LNCaP clone FGC (cell line): ENCODE measurements around the gene KRI1.

ENCODE experiments used
- DNase-seq: peaks from one replicate; pipeline ENCODE4 v3.0.0-alpha.2; 2011; ENCODE audit warnings: low read depth
- H3K4me3 ChIP-seq: 2 replicates; pipeline ENCODE4 v1.5.1; 2011; ENCODE audit warnings: mild to moderate bottlenecking, low read depth, low read length, control low read depth
- TF ChIP-seq, protein P1 (sequence below): IDR thresholded peaks from 2 replicates; pipeline ENCODE4 v1.5.1; 2012; ENCODE audit warnings: mild to moderate bottlenecking; ENCODE audit not compliant: control insufficient read depth, insufficient read depth; ENCODE audit errors: extremely low read depth

The KRI1 gene

DNA sequence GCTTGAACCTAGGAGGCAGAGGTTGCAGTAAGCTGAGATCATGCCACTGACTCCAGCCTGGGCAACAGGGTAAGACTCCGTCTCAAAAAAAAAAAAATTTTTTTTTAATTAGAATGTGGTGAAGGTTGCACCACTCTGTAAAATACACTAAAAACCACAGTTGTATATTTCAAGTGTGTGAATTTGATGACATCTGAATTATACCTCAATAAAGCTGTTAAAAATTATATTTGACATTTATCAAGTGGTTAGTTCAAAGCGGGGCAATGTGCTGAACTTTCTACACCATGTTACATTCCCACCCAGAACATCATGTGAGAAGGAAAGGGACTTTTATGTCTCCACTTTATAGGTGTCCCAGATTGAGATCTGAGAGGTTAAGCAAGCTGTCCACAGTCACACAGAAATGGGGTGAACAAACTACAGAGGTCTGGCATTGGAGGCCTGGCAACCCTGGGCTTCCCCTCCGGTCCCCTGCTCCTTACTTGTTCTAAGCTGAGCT lies 42.6 kb downstream of the KRI1 start:
- H3K4me3 ChIP-seq: no peak overlapping the region
- no peak for DNase-seq
- TF ChIP-seq, protein P1, sequence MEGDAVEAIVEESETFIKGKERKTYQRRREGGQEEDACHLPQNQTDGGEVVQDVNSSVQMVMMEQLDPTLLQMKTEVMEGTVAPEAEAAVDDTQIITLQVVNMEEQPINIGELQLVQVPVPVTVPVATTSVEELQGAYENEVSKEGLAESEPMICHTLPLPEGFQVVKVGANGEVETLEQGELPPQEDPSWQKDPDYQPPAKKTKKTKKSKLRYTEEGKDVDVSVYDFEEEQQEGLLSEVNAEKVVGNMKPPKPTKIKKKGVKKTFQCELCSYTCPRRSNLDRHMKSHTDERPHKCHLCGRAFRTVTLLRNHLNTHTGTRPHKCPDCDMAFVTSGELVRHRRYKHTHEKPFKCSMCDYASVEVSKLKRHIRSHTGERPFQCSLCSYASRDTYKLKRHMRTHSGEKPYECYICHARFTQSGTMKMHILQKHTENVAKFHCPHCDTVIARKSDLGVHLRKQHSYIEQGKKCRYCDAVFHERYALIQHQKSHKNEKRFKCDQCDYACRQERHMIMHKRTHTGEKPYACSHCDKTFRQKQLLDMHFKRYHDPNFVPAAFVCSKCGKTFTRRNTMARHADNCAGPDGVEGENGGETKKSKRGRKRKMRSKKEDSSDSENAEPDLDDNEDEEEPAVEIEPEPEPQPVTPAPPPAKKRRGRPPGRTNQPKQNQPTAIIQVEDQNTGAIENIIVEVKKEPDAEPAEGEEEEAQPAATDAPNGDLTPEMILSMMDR: no peak

DNA sequence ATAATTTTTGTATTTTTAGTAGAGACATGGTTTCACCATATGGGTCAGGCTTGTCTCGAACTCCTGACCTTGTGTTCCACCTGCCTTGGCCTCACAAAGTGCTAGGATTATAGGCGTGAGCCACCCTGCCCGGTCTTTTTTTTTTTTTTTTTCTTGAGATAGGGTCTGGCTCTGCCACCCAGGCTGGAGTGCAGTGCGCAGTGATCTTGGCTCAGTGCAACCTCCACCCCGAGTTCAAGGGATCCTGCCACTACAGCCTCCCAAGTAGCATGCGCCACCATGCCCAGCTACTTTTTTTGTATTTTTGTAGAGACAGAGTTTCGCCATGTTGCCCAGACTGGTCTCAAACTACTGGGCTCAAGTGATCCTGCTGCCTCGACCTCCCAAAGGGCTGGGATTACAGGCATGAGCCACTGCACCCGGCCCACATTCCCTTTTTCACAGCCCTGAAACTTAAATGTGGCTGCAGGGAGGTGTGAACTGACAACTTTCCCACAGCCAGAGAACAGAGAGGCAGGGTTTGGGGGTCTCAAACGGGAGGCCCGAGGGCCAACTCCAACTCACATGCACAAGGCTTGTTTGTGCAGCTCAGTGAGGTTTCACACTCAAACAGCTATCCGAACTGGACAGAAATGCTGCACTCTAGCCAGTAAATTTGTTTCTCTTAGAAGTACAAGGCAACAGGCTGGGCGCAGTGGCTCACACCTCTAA lies 44.2 kb downstream of the KRI1 start:
- TF ChIP-seq, protein P1: no peak
- no peak overlapping the region for H3K4me3 ChIP-seq
- DNase-seq: no peak

DNA sequence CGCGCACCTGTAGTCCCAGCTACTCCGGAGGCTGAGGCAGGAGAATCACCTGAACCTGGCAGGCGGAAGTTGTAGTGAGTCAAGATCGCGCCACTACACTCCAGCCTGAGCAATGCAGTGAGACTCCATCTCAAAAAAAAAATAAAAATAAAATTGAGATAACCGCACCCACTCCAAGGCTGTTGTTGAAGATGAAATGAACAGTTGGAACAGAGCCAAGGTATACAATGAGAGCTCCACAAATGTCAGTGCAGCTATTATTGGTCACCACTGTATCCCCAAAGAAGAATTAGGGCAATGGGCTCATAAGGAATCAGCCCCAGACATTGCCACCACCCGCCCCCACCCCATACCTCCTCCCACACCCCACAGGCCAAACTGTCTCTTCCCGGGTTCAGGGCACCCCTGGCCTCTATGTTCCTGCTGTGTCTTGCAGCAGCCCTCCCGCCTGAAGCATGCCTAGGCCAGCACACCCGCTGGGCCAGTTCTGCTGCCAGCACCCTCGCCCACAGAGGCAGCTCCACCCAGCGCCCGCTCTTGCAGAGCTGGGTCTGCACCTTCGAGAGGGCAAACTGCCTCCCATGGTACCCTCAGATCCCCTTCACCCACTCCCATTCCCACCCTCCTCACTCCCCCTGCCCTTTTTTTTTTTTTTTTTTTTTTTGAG lies 45.0 kb downstream of the KRI1 start:
- TF ChIP-seq, protein P1: no peak
- DNase-seq: no peak

DNA sequence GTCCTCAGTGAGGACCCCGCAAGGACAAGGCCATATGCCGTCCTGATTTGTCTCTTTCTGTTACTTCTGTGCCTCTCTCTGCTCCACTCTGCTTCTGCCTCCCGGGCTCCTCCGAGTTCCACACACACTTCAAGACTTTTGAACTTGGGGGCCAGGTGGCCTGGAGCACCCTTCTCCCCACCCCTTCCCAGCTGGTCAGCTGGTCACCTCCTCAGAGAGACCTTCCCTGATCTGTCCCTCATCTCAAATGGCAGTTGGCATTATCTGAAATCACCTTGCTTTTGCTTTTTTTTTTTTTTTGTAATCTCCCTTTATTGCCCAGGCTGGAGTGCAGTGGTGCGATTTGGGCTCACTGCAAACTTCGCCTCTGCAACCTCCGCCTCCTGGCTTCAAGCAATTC lies 46.4 kb downstream of the KRI1 start:
- no peak overlapping the region for H3K4me3 ChIP-seq
- DNase-seq: no peak
- TF ChIP-seq, protein P1: no peak

More for the DNA sequence above, 45.0 kb downstream of the KRI1 start:
- H3K4me3 ChIP-seq: no peak overlapping the region

DNA sequence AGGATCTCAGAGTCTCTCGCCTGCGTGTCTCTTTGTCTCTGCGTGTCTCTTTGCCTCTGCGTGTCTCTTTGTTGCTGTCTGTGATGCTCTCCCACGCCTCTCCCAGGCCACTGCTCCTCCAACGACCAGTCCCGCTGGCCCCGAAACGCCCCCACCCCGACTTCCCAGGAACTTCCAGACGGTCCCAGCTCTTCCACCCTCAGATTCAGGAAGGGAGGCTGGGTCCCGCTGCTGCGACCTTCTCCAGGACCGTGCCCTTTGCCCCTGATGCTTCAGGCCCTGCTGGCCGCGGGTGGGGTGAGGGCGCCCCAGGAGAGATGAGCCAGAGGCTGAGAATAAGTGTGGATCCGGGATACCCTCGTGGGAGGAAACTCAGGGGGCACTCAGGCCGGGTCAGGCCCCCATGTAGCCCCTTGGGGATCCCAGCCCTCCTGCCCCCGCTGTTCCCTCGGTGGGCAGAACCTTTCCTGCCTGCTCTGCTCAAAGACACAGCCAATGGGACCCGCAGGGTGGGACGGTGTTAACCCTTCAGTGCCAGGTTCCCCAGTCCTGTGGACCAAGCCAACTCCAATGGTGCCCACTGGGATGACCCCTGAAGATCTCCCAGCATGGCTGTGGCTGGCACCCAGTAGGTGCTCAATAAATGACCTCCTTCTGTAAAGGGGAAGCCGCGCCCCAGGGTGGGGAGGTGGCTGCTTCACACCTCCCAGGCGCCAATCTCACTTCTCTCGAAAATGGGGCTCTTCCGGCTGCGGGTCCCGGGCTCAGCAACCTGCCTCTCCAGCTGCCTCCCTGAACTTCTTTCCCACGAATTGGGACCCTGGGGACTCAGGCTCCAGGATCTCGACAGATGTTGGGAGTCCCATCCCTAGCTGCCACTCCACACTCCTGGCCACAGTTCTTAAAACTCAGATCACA lies 47.1 kb downstream of the KRI1 start:
- TF ChIP-seq, protein P1: no peak
- H3K4me3 ChIP-seq: no peak overlapping the region
- DNase-seq: no peak

DNA sequence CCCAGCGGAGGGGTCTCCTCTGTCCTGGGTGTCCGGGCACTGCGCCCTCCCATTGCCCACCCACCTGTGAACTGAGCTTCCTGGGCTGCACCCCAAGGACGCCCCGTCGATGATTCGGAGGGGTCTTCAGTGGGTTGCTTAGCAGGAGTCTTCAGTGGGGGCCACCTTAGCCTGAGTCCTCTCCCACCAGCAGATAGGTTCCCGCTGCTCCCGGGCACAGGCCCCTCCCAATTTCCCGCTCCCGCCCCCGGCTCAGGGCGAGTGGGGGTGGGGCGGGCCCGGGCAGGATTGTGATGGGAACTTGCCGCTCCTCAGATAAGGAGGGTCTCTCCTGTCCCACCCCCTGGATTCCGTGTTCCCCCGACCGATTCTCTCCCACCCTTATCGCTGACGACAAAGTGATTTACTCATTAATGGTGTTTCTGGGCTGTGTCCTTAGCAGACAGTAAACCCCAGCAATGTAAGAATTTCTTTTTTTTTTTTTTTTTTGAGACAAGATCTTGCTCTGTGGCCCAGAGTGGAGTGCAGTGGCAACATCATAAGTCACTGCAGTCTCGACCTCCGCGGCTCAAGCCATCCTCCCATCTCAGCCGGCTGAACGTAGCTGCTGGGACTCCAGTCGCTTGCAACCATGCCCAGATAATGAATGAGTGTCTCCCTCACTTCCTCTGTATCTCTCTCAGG lies 47.9 kb downstream of the KRI1 start:
- no peak overlapping the region for H3K4me3 ChIP-seq

More for the DNA sequence above, 47.9 kb downstream of the KRI1 start:
- no peak for DNase-seq
- TF ChIP-seq, protein P1: no peak
